ENCODE results near the gene YARS1. TPM values are rescaled to one million over a fixed set of nuclear protein-coding genes. Genes with fewer than 3 reads are reported as not detected.
A peak's percentile ranks its signal among the peaks of the same experiment; 100 is the strongest.

YARS1 gene
- total RNA-seq, 1 experiment from 2014 or later = 244 TPM

GRCh38 chr1:32770221-32770731 lies 46.9 kb downstream of the YARS1 start:
- Histone ChIP-seq H3K27ac (ENCODE audit: low read depth, low read length) (peak overlapping the region; percentile 61; the same call in 1 of the 2 replicates), H2AFZ (ENCODE audit: low read depth, low read length, poor library complexity, severe bottlenecking) (no peak overlapping the region), H4K20me1 (ENCODE audit: insufficient read depth) (no peaks in the 10 kb centered on the region), H3K79me2 (ENCODE audit: insufficient read depth, low read length) (peaks cover 22% of the 10 kb centered on the region; the same call in 1 of the 2 replicates), H3K36me3 (ENCODE audit: control insufficient read depth in 1 of 2, insufficient read depth in 2 of 2, low read length in 2 of 2) (peaks cover 11 to 12% of the 10 kb centered on the region in 2 experiments; a peak in 3 of 4 replicates), H3K4me3 (replicated peaks in 1 of 2; ENCODE audit: low read depth in 1 of 2, low read length in 2 of 2) (no peak overlapping the region), H3K9me3 (ENCODE audit: control insufficient read depth in 1 of 2, insufficient read depth in 1 of 2, low read depth in 1 of 2, low read length in 2 of 2) (no peaks in the 10 kb centered on the region), H3K4me1 (ENCODE audit: control insufficient read depth in 1 of 2, insufficient read depth in 2 of 2, low read length in 2 of 2) (peaks cover 48 to 67% of the 10 kb centered on the region in 2 experiments), H3K27me3 (ENCODE audit: insufficient read depth, low read length) (no peaks in the 10 kb centered on the region), H3K9me2 (ENCODE audit: insufficient read depth) (no peaks in the 10 kb centered on the region), H3K9ac (ENCODE audit: low read length) (no peak overlapping the region), H3K4me2 (ENCODE audit: low read length) (peak overlapping the region; percentile 72; the same call in 1 of the 2 replicates)
- DNase-seq (ENCODE audit: low read depth, low spot score) (no peak), ATAC-seq (no peak)
- TF ChIP-seq RAD21 (IDR thresholded peaks at IDR 0.05; ENCODE audit: low read depth) = no peak
- no peak for TF ChIP-seq CBX3 (IDR thresholded peaks at IDR 0.05; ENCODE audit: low read depth)
- TF ChIP-seq TCF7L2 (IDR thresholded peaks at IDR 0.05; ENCODE audit: borderline replicate concordance, extremely low read depth, insufficient read depth, insufficient read length) = no peak
- no peak for TF ChIP-seq EGR1 (IDR thresholded peaks at IDR 0.05; ENCODE audit: low read depth)
- TF ChIP-seq, protein P1, sequence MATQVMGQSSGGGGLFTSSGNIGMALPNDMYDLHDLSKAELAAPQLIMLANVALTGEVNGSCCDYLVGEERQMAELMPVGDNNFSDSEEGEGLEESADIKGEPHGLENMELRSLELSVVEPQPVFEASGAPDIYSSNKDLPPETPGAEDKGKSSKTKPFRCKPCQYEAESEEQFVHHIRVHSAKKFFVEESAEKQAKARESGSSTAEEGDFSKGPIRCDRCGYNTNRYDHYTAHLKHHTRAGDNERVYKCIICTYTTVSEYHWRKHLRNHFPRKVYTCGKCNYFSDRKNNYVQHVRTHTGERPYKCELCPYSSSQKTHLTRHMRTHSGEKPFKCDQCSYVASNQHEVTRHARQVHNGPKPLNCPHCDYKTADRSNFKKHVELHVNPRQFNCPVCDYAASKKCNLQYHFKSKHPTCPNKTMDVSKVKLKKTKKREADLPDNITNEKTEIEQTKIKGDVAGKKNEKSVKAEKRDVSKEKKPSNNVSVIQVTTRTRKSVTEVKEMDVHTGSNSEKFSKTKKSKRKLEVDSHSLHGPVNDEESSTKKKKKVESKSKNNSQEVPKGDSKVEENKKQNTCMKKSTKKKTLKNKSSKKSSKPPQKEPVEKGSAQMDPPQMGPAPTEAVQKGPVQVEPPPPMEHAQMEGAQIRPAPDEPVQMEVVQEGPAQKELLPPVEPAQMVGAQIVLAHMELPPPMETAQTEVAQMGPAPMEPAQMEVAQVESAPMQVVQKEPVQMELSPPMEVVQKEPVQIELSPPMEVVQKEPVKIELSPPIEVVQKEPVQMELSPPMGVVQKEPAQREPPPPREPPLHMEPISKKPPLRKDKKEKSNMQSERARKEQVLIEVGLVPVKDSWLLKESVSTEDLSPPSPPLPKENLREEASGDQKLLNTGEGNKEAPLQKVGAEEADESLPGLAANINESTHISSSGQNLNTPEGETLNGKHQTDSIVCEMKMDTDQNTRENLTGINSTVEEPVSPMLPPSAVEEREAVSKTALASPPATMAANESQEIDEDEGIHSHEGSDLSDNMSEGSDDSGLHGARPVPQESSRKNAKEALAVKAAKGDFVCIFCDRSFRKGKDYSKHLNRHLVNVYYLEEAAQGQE (IDR thresholded peaks at IDR 0.05; ENCODE audit: low read depth) = no peak
- TF ChIP-seq, protein P2, sequence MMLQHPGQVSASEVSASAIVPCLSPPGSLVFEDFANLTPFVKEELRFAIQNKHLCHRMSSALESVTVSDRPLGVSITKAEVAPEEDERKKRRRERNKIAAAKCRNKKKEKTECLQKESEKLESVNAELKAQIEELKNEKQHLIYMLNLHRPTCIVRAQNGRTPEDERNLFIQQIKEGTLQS (IDR thresholded peaks at IDR 0.05) = no peak
- no peak for TF ChIP-seq SRF (IDR thresholded peaks at IDR 0.05; ENCODE audit: low read depth)
- no peak for TF ChIP-seq SP1 (IDR thresholded peaks at IDR 0.05; ENCODE audit: low read depth)
- TF ChIP-seq FOSL1 (IDR thresholded peaks at IDR 0.05; ENCODE audit: low read depth) = no peak
- no peak for TF ChIP-seq EZH2phosphoT487 (IDR thresholded peaks at IDR 0.05; ENCODE audit: borderline replicate concordance)
- TF ChIP-seq EZH2 (IDR thresholded peaks at IDR 0.05) = no peak
- TF ChIP-seq, protein P3, sequence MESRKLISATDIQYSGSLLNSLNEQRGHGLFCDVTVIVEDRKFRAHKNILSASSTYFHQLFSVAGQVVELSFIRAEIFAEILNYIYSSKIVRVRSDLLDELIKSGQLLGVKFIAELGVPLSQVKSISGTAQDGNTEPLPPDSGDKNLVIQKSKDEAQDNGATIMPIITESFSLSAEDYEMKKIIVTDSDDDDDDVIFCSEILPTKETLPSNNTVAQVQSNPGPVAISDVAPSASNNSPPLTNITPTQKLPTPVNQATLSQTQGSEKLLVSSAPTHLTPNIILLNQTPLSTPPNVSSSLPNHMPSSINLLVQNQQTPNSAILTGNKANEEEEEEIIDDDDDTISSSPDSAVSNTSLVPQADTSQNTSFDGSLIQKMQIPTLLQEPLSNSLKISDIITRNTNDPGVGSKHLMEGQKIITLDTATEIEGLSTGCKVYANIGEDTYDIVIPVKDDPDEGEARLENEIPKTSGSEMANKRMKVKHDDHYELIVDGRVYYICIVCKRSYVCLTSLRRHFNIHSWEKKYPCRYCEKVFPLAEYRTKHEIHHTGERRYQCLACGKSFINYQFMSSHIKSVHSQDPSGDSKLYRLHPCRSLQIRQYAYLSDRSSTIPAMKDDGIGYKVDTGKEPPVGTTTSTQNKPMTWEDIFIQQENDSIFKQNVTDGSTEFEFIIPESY (IDR thresholded peaks at IDR 0.05; ENCODE audit: extremely low read depth, insufficient replicate concordance, low read length) = no peak
- TF ChIP-seq ZFX (IDR thresholded peaks at IDR 0.05) = no peak
- TF ChIP-seq SIN3A (IDR thresholded peaks at IDR 0.05; ENCODE audit: low read depth) = no peak
- TF ChIP-seq, protein P4, sequence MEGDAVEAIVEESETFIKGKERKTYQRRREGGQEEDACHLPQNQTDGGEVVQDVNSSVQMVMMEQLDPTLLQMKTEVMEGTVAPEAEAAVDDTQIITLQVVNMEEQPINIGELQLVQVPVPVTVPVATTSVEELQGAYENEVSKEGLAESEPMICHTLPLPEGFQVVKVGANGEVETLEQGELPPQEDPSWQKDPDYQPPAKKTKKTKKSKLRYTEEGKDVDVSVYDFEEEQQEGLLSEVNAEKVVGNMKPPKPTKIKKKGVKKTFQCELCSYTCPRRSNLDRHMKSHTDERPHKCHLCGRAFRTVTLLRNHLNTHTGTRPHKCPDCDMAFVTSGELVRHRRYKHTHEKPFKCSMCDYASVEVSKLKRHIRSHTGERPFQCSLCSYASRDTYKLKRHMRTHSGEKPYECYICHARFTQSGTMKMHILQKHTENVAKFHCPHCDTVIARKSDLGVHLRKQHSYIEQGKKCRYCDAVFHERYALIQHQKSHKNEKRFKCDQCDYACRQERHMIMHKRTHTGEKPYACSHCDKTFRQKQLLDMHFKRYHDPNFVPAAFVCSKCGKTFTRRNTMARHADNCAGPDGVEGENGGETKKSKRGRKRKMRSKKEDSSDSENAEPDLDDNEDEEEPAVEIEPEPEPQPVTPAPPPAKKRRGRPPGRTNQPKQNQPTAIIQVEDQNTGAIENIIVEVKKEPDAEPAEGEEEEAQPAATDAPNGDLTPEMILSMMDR (IDR thresholded peaks at IDR 0.05 in 2 of 3, conservative IDR thresholded peaks at IDR 0.05 in 1 of 3; ENCODE audit: borderline replicate concordance in 1 of 3, insufficient read depth in 1 of 3, low read depth in 2 of 3, low read length in 2 of 3) = no peak
- TF ChIP-seq CEBPB (IDR thresholded peaks at IDR 0.05; ENCODE audit: low read depth) = no peak
- no peak for TF ChIP-seq JUND (IDR thresholded peaks at IDR 0.05)
- TF ChIP-seq POLR2A (IDR thresholded peaks at IDR 0.05; ENCODE audit: borderline replicate concordance, extremely low read depth, insufficient read depth, insufficient read length) = no peak
- TF ChIP-seq ELF1 (IDR thresholded peaks at IDR 0.05; ENCODE audit: borderline replicate concordance, low read depth) = no peak
- RAD21 ChIA-PET (ENCODE audit: low non-redundant PET in 1 of 2, low total read pairs in 2 of 2, uncharacterized antibody in 2 of 2, unreplicated experiment in 2 of 2) = interaction anchor here in 1 of 2 experiments (8.0 kb wide), 1 partner anchor 58 kb away, joined by 41 read pairs; no protein-coding TSS in a partner anchor
- CTCF ChIA-PET = interaction anchor here (1.4 to 2.6 kb wide), 2 partner anchors 58 to 250 kb away, joined by 3 to 19 read pairs; no protein-coding TSS in a partner anchor
- POLR2A ChIA-PET = no interaction called here
- intact Hi-C loops (cut with micrococcal nuclease) = no loop called here
- BruUV-seq (replicated peaks) = no TSS peak
